BJ (cell line): Measurements from ENCODE around the gene BBS2. TPM values are rescaled to one million over a fixed set of nuclear protein-coding genes. Genes with fewer than 3 reads are reported as not detected.

Experiments
- CTCF ChIA-PET: fragments of 350-600 bp; formaldehyde crosslinking; extraction: SDS; loops from one replicate; lab custom pipeline; 2021; ENCODE audit warnings: antibody characterized with exemption, inconsistent platforms; lab: Yijun Ruan, JAX
- POLR2A ChIA-PET: fragments of 300-600 bp; sonication (Branson Sonifier 250); formaldehyde crosslinking; extraction: SDS; loops from one replicate; lab custom pipeline; 2021; ENCODE audit warnings: antibody characterized with exemption; lab: Charles Lee
- DNase-seq: peaks from one replicate; pipeline ENCODE4 v3.0.0-alpha.2; 2011; ENCODE audit warnings: low read depth
- H3K27me3 ChIP-seq: 2 replicates; pipeline ENCODE4 v1.6.0; 2011; ENCODE audit warnings: low read length; ENCODE audit not compliant: control insufficient read depth, insufficient read depth
- H3K36me3 ChIP-seq: 2 replicates; pipeline ENCODE4 v1.5.1; 2011; ENCODE audit warnings: low read length; ENCODE audit not compliant: control insufficient read depth, insufficient read depth
- H3K4me3 ChIP-seq: 2 replicates; pipeline ENCODE4 v1.5.1; 2011; ENCODE audit warnings: low read depth, mild to moderate bottlenecking, control low read depth, low read length
- polyA plus RNA-seq: library from polyadenylated mRNA; depleted of rRNA; stranded (reverse); fragments of >200 nt; gene quantifications from 2 replicates; pipeline ENCODE4 v1.2.3, GENCODE V29; 2011
- TF ChIP-seq, protein P1 (sequence below): IDR thresholded peaks from 2 replicates; pipeline ENCODE4 v1.5.1; 2011; ENCODE audit warnings: low read depth, mild to moderate bottlenecking, control low read depth, inconsistent platforms, low read length, moderate library complexity; ENCODE audit not compliant: insufficient read depth

Gene BBS2
- polyA plus RNA-seq, 1 experiment = 33.8 TPM

DNA sequence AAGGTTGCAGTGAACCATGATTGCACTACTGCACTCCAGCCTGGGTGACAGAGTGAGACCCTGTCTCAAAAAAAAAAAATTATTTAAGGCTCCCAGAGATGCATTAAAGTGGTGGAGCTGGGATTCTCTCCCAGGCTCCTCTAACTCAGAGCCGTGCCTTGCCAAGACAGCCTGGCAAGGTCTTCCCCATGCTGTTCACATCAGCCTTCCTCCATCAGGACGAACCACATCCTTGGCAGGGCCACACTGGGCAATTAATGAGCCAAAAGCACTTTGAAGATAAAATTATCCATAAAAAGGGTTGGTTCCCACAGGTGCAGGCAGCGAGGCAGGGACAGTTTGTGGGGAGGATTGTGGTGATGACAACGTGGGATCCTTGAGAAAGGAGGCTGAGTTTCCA lies 19.8 kb upstream of the BBS2 start:
- ChIA-PET POLR2A (no interaction called here), CTCF (interaction anchor here (0.7 kb wide), 1 partner anchor 9 kb away, joined by 3 read pairs; no protein-coding TSS in a partner anchor)

DNA sequence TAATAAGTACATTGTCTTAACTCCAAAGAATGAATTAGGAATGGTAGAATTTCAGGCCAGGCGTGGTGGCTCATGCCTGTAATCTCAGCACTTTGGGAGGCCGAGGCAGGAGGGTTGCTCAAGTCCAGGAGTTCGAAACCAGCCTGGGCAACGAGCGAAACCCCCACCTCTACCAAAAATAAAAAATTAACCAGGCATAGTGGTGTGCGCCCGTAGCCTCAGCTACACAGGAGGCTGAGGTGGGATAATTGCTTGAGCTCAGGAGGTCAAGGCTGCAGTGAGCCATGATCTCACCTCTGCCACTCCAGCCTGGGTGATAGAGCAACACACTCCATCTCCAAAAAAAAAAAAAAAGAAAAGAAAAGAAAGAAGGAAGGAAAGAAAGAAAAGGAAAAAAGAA lies 18.5 kb upstream of the BBS2 start:
- no peaks in the 10 kb centered on the region for H3K36me3 ChIP-seq
- POLR2A ChIA-PET = no interaction called here
- TF ChIP-seq, protein P1, sequence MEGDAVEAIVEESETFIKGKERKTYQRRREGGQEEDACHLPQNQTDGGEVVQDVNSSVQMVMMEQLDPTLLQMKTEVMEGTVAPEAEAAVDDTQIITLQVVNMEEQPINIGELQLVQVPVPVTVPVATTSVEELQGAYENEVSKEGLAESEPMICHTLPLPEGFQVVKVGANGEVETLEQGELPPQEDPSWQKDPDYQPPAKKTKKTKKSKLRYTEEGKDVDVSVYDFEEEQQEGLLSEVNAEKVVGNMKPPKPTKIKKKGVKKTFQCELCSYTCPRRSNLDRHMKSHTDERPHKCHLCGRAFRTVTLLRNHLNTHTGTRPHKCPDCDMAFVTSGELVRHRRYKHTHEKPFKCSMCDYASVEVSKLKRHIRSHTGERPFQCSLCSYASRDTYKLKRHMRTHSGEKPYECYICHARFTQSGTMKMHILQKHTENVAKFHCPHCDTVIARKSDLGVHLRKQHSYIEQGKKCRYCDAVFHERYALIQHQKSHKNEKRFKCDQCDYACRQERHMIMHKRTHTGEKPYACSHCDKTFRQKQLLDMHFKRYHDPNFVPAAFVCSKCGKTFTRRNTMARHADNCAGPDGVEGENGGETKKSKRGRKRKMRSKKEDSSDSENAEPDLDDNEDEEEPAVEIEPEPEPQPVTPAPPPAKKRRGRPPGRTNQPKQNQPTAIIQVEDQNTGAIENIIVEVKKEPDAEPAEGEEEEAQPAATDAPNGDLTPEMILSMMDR = no peak
- CTCF ChIA-PET = no interaction called here
- H3K27me3 ChIP-seq = peaks cover 8% of the 10 kb centered on the region
- DNase-seq = no peak
- no peak overlapping the region for H3K4me3 ChIP-seq

More for the DNA sequence above, 19.8 kb upstream of the BBS2 start:
- peaks cover 5% of the 10 kb centered on the region for H3K27me3 ChIP-seq
- H3K36me3 ChIP-seq = no peaks in the 10 kb centered on the region
- no peak overlapping the region for H3K4me3 ChIP-seq
- TF ChIP-seq, protein P1 = no peak
- no peak for DNase-seq

DNA sequence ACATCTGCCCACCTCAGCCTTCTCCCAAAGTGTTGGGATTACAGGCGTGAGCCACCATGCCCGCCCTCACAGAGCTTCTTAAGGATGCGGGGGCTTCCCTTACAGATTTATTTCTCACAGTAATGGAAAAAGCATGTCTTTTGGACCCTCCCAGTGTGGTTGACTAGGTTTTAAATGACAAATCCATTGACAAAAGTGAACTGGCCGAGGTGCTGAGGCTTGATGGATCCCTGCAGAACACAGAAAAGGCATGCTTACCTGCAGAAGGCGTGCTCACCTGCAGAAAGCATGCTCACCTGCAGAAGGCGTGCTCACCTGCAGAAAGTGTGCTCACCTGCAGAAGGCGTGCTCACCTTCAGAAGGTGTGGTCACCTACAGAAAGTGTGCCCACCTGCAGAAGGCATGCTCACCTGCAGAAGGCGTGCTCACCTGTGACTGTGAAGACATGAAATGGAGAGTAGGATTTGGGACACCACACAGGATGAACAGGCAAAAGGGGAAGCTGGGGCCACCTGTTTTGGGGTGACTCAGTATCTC lies 15.1 kb upstream of the BBS2 start:
- Histone ChIP-seq H3K36me3 (no peaks in the 10 kb centered on the region), H3K27me3 (peaks cover 7% of the 10 kb centered on the region), H3K4me3 (no peak overlapping the region)
- TF ChIP-seq, protein P1 = no peak
- CTCF ChIA-PET = interaction anchor here (1.5 to 3.0 kb wide), 2 partner anchors 11 to 167 kb away, joined by 4 to 10 read pairs; no protein-coding TSS in a partner anchor
- POLR2A ChIA-PET = no interaction called here
- no peak for DNase-seq

DNA sequence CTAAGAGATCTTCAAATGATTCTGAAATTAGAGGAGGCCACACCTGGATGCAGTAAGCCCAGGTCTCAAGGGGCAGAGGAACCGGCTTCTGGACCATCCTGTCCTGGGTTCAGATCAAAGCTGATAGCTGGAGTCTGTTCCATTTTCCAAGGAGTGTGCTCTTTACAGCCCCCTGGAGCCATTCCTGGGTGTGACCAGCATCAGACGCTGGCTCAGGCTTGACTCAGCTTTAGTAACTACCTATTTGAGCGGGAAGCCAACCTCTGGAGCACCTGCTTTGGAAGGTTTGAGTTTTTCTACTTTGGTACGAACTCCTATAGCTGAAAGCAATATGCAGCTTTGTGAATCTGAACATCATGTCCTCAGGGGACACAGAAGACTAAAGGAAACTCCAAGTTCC lies 12.9 kb upstream of the BBS2 start:
- no peak overlapping the region for H3K4me3 ChIP-seq
- ChIA-PET POLR2A (no interaction called here), CTCF (interaction anchor here (3.0 kb wide), 1 partner anchor 14 kb away, joined by 10 read pairs; no protein-coding TSS in a partner anchor)
- no peak for DNase-seq
- TF ChIP-seq, protein P1 = no peak
- H3K36me3 ChIP-seq = no peaks in the 10 kb centered on the region
- peaks cover 5% of the 10 kb centered on the region for H3K27me3 ChIP-seq

DNA sequence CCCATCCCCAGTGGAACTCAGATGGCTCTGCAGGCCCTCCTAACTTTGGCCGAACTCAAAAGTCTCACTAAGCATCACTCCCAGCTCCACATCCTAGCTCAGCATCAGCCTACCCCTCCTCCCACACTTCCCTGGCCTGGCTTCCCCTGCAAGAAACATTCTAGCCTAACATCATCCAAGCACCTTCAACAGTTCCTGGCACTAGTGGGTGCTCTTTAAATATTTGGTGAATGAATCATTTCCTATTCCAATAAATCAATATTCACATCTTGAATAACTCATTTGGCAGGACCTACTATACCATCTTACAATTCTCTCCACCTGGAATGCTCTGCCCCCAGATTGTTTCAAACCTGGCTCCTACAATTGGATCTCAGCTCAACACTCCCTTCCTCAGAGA lies 11.0 kb upstream of the BBS2 start:
- DNase-seq = no peak
- Histone ChIP-seq H3K27me3 (peaks cover 5% of the 10 kb centered on the region), H3K4me3 (no peak overlapping the region), H3K36me3 (no peaks in the 10 kb centered on the region)
- ChIA-PET CTCF (interaction anchor here (0.8 to 1.7 kb wide), 2 partner anchors 9 to 71 kb away, joined by 3 to 4 read pairs; no protein-coding TSS in a partner anchor), POLR2A (no interaction called here)
- TF ChIP-seq, protein P1 = no peak
